OCI-LY1 (cell line): ENCODE measurements around the gene PADI4.

ENCODE experiments used
- CTCF ChIP-seq: fragments of 200-600 bp; sonication (generic), shearing (Covaris generic); IDR thresholded peaks from 2 replicates; pipeline ENCODE4 v1.5.1; 2017; ENCODE audit warnings: mild to moderate bottlenecking, antibody characterized with exemption, low read length, moderate library complexity, mixed read lengths
- EZH2 ChIP-seq: fragments of 200-600 bp; sonication (generic), shearing (Covaris generic); IDR thresholded peaks from 2 replicates; pipeline ENCODE4 v1.8.0; 2017; ENCODE audit warnings: borderline replicate concordance, mixed run types, mild to moderate bottlenecking, antibody characterized with exemption, low read length, moderate library complexity, mixed read lengths

GRCh38 chr1:17282836-17283235, 25.2 kb upstream of the PADI4 start:
- TF ChIP-seq CTCF (no peak), EZH2 (no peak)
